RPMI7951 (cell line): ENCODE results near the gene CCND2. TPM values are rescaled to one million over a fixed set of nuclear protein-coding genes. Genes with fewer than 3 reads are reported as not detected.

Experiments
- total RNA-seq: library from RNA; depleted of rRNA; stranded (reverse); fragments of >200 nt; shearing (Covaris generic); gene quantifications from 2 replicates; pipeline ENCODE4 v1.2.3, GENCODE V29; 2014; rRNA removed

Gene CCND2
- total RNA-seq, 1 experiment from 2014 or later, result not detected

Other genes with a start within 250 kb of the CCND2 start
- gene TIGAR, start 47.5 kb downstream of the CCND2 start, total RNA-seq, result 5.3 and 5.9 TPM in 2 replicates
- not detected in 2 replicates for gene FGF23, start 106.0 kb downstream of the CCND2 start, total RNA-seq
- gene FGF6, start 172.1 kb downstream of the CCND2 start, total RNA-seq, result not detected in 2 replicates